ENCODE measurements around the gene MAEA. TPM values are rescaled to one million over a fixed set of nuclear protein-coding genes. Genes with fewer than 3 reads are reported as not detected.
A peak's percentile ranks its signal among the peaks of the same experiment; 100 is the strongest.

Gene MAEA
- total and polyA plus RNA-seq, 7 donors = 26.7 to 41.6 (median 38.1) TPM

GRCh38 chr4:1307951-1308735, 18.5 kb downstream of the MAEA start:
- intact Hi-C loops (cut with DNase I) = loop anchor here in 1 of 2 donors (5.0 kb wide), 1 partner anchor 34 kb away; no protein-coding TSS in a partner anchor
- H3K4me1 ChIP-seq = peaks cover 30% of the 10 kb centered on the region
- H3K36me3 ChIP-seq (ENCODE audit: insufficient read depth in 1 of 2, low read depth in 1 of 2) = peaks cover 3 to 21% of the 10 kb centered on the region in 2 donors
- no peaks in the 10 kb centered on the region for H3K9me3 ChIP-seq
- DNase-seq (peak in 1 of 2 donors; percentile 42), ATAC-seq (no peak)
- WGBS, 3 donors = 91 to 95% (median 93%) methylated on average over 34 of the region's 34 CpGs
- no peak overlapping the region for H3K4me3 ChIP-seq
- H3K27me3 ChIP-seq (ENCODE audit: insufficient read depth in 3 of 3, low read length in 2 of 3) = no peaks in the 10 kb centered on the region
- TF ChIP-seq CTCF (IDR thresholded peaks at IDR 0.05) = no peak
- H3K27ac ChIP-seq = peak overlapping the region; percentile 64

GRCh38 chr4:1309261-1310010, 19.7 kb downstream of the MAEA start:
- intact Hi-C loops (cut with DNase I) = loop anchor here in 1 of 2 donors (5.0 kb wide), 1 partner anchor 33 kb away; no protein-coding TSS in a partner anchor
- ATAC-seq = peak; percentile 91 to 96 (median 93)
- WGBS, 3 donors = 4 to 9% (median 7%) methylated on average over 33 to 36 of the region's 36 CpGs

GRCh38 chr4:1310031-1310795, 20.5 kb downstream of the MAEA start:
- Histone ChIP-seq H3K4me1 (peaks cover 30% of the 10 kb centered on the region), H3K27me3 (ENCODE audit: insufficient read depth in 3 of 3, low read length in 2 of 3) (no peaks in the 10 kb centered on the region), H3K9me3 (no peaks in the 10 kb centered on the region), H3K27ac (peak overlapping the region; percentile 64), H3K36me3 (ENCODE audit: insufficient read depth in 1 of 2, low read depth in 1 of 2) (peaks cover 7 to 40% of the 10 kb centered on the region in 2 donors), H3K4me3 (peak overlapping the region; percentile 63)
- 72 to 79% (median 75%) methylated on average over 31 to 32 of the region's 32 CpGs for WGBS, 3 donors
- intact Hi-C loops (cut with DNase I) = no loop called here
- no peak for DNase-seq
- ATAC-seq = peak in 2 of 4 donors; percentile 1 to 2
- no peak for TF ChIP-seq CTCF (IDR thresholded peaks at IDR 0.05)

More at GRCh38 chr4:1309261-1310010, 19.7 kb downstream of the MAEA start:
- H3K36me3 ChIP-seq (ENCODE audit: insufficient read depth in 1 of 2, low read depth in 1 of 2) = peaks cover 5 to 34% of the 10 kb centered on the region in 2 donors
- TF ChIP-seq CTCF (IDR thresholded peaks at IDR 0.05) = no peak
- H3K27me3 ChIP-seq (ENCODE audit: insufficient read depth in 3 of 3, low read length in 2 of 3) = no peaks in the 10 kb centered on the region
- H3K4me3 ChIP-seq = peak overlapping the region; percentile 63
- H3K9me3 ChIP-seq = no peaks in the 10 kb centered on the region
- peak; percentile 90 to 94 for DNase-seq
- peaks cover 30% of the 10 kb centered on the region for H3K4me1 ChIP-seq
- peak overlapping the region; percentile 64 for H3K27ac ChIP-seq

- H3K36me3 ChIP-seq (ENCODE audit: insufficient read depth in 1 of 2, low read depth in 1 of 2) = peaks cover 7 to 43% of the 10 kb centered on the region in 2 donors
- 83 to 85% (median 85%) methylated on average over 49 of the region's 49 CpGs for WGBS, 3 donors
- ATAC-seq (no peak), DNase-seq (peak in 1 of 2 donors; percentile 53)
- no peak overlapping the region for H3K4me3 ChIP-seq
- no peak overlapping the region for H3K27ac ChIP-seq
- TF ChIP-seq CTCF (IDR thresholded peaks at IDR 0.05) = no peak
- peaks cover 30% of the 10 kb centered on the region for H3K4me1 ChIP-seq
- no peaks in the 10 kb centered on the region for H3K9me3 ChIP-seq
- no peaks in the 10 kb centered on the region for H3K27me3 ChIP-seq (ENCODE audit: insufficient read depth in 3 of 3, low read length in 2 of 3)
- intact Hi-C loops (cut with DNase I) = no loop called here
Observed at GRCh38 chr4:1310796-1311631, 21.3 kb downstream of the MAEA start.

Data from psoas muscle (tissue), 8 donors.